IMR-90 (cell line): ENCODE measurements around the gene FBXO44. TPM values are rescaled to one million over a fixed set of nuclear protein-coding genes. Genes with fewer than 3 reads are reported as not detected.

Experiments used
- ATAC-seq: fragments of 200-7000 bp; cut with Tn5 transposase; 2 replicates; pipeline ENCODE4 v1.9.1; 2020; ENCODE audit warnings: low read depth, mild to moderate bottlenecking, moderate library complexity
- BruUV-seq: library from RNA; stranded (reverse); fragments of 400-500 nt; replicated peaks from 2 replicates; lab custom pipeline; 2021; lab: Mats Ljungman, UMichigan
- CTCF ChIA-PET: fragments of 300-600 bp; formaldehyde crosslinking; extraction: SDS; loops from one replicate; lab custom pipeline; 2021; ENCODE audit warnings: antibody characterized with exemption; lab: Yijun Ruan, JAX
- POLR2A ChIA-PET: fragments of 300-600 bp; sonication (Branson Sonifier 250); formaldehyde crosslinking; loops from one replicate; lab custom pipeline; 2022; ENCODE audit warnings: antibody characterized with exemption; ENCODE audit not compliant: unreplicated experiment; lab: Charles Lee
- DNase-seq: peaks from one replicate; pipeline ENCODE4 v3.0.0; 2013
- H2AFZ ChIP-seq: replicated peaks from 2 replicates; pipeline ENCODE3; 2013; ENCODE audit warnings: low read length, mild to moderate bottlenecking; ENCODE audit not compliant: poor library complexity
- H2AK5ac ChIP-seq: 2 replicates; pipeline ENCODE4 v1.6.1; 2013; ENCODE audit warnings: low read depth, low read length, inconsistent platforms
- H2AK9ac ChIP-seq: replicated peaks from 2 replicates; pipeline ENCODE3; 2013; ENCODE audit warnings: mild to moderate bottlenecking, low read depth, low read length, moderate library complexity; ENCODE audit not compliant: poor library complexity
- H2BK120ac ChIP-seq: 2 replicates; pipeline ENCODE4 v1.6.1; 2013; ENCODE audit warnings: low read depth, low read length, inconsistent platforms
- H2BK15ac ChIP-seq: 3 replicates; pipeline ENCODE4 v1.6.1; 2013; ENCODE audit warnings: low read depth, low read length, inconsistent platforms
- H2BK20ac ChIP-seq: 2 replicates; pipeline ENCODE4 v1.6.1; 2013; ENCODE audit warnings: low read depth, mild to moderate bottlenecking, inconsistent platforms, low read length, moderate library complexity
- H2BK5ac ChIP-seq: 2 replicates; pipeline ENCODE4 v1.6.1; 2013; ENCODE audit warnings: mild to moderate bottlenecking, low read depth, low read length, inconsistent platforms; ENCODE audit not compliant: poor library complexity, severe bottlenecking
- H3K14ac ChIP-seq: replicated peaks from 2 replicates; pipeline ENCODE4 v1.6.1; 2013; ENCODE audit warnings: low read depth, low read length, inconsistent platforms
- H3K18ac ChIP-seq: 2 replicates; pipeline ENCODE4 v1.6.1; 2013; ENCODE audit warnings: low read depth, low read length, control low read depth
- H3K23ac ChIP-seq: 2 replicates; pipeline ENCODE4 v1.6.1; 2013; ENCODE audit warnings: low read depth, low read length, inconsistent platforms
- H3K27ac ChIP-seq: 2 replicates; pipeline ENCODE4 v1.5.1; 2013; ENCODE audit warnings: mild to moderate bottlenecking, control low read depth, low read length; ENCODE audit not compliant: insufficient read depth
- H3K27me3 ChIP-seq: 2 replicates; pipeline ENCODE4 v1.6.1; 2013; ENCODE audit warnings: low read length; ENCODE audit not compliant: control insufficient read depth, insufficient read depth
- H3K36me3 ChIP-seq: 2 replicates; pipeline ENCODE4 v1.6.1; 2013; ENCODE audit warnings: low read length, mixed read lengths; ENCODE audit not compliant: control insufficient read depth, insufficient read depth
- H3K4ac ChIP-seq: 2 replicates; pipeline ENCODE4 v1.6.1; 2013; ENCODE audit warnings: low read depth, low read length, inconsistent platforms
- H3K4me1 ChIP-seq: 2 replicates; pipeline ENCODE4 v1.6.1; 2013; ENCODE audit warnings: low read length, mixed read lengths; ENCODE audit not compliant: control insufficient read depth, insufficient read depth
- H3K4me2 ChIP-seq: 2 replicates; pipeline ENCODE4 v1.6.1; 2013; ENCODE audit warnings: low read depth, mild to moderate bottlenecking, control low read depth, low read length, moderate library complexity
- H3K4me3 ChIP-seq: 2 replicates; pipeline ENCODE4 v1.5.1; 2013; ENCODE audit warnings: low read depth, mild to moderate bottlenecking, control low read depth, low read length, moderate library complexity; ENCODE audit not compliant: insufficient read depth
- H3K56ac ChIP-seq: 2 replicates; pipeline ENCODE4 v1.6.1; 2013; ENCODE audit warnings: low read length, inconsistent platforms; ENCODE audit not compliant: insufficient read depth; ENCODE audit errors: extremely low read depth
- H3K79me1 ChIP-seq, 2 experiments: 2 replicates each; pipeline ENCODE4 v1.6.1; 2013; ENCODE audit warnings: low read length in 2 of 2, inconsistent platforms in 1 of 2, low read depth in 1 of 2
- H3K9ac ChIP-seq: 2 replicates; pipeline ENCODE4 v1.6.1; 2013; ENCODE audit warnings: low read depth, low read length, control low read depth
- H3K9me1 ChIP-seq: 2 replicates; pipeline ENCODE4 v1.6.1; 2013; ENCODE audit warnings: low read length, inconsistent platforms; ENCODE audit not compliant: insufficient read depth
- H3K9me3 ChIP-seq: 2 replicates; pipeline ENCODE4 v1.6.1; 2013; ENCODE audit warnings: low read length; ENCODE audit not compliant: control insufficient read depth, insufficient read depth
- H4K20me1 ChIP-seq: 2 replicates; pipeline ENCODE4 v1.6.1; 2013; ENCODE audit warnings: low read length, inconsistent platforms; ENCODE audit not compliant: insufficient read depth
- H4K5ac ChIP-seq: 2 replicates; pipeline ENCODE4 v1.6.1; 2013; ENCODE audit warnings: mild to moderate bottlenecking, low read depth, low read length, control low read depth
- H4K8ac ChIP-seq, 2 experiments: 2 replicates each; pipeline ENCODE4 v1.6.1; 2013; ENCODE audit warnings: low read depth in 2 of 2, low read length in 2 of 2, control low read depth in 1 of 2, inconsistent platforms in 1 of 2
- H4K91ac ChIP-seq: 2 replicates; pipeline ENCODE4 v1.6.1; 2013; ENCODE audit warnings: low read depth, low read length, inconsistent platforms; ENCODE audit not compliant: insufficient read depth
- BHLHE40 ChIP-seq: fragments of 150-350 bp; IDR thresholded peaks from 2 replicates; pipeline ENCODE4 v1.6.1; 2016; ENCODE audit warnings: mild to moderate bottlenecking, low read depth, low read length
- CEBPB ChIP-seq: IDR thresholded peaks from 2 replicates; pipeline ENCODE4 v1.6.1; 2012; ENCODE audit warnings: low read depth, low read length, improper control_type of control experiment
- CHD1 ChIP-seq: IDR thresholded peaks from 2 replicates; pipeline ENCODE4 v1.6.1; 2012; ENCODE audit warnings: low read depth, low read length, improper control_type of control experiment
- FOS ChIP-seq: fragments of 150-350 bp; IDR thresholded peaks from 2 replicates; pipeline ENCODE4 v1.6.1; 2016; ENCODE audit warnings: low read depth, low read length
- MAFK ChIP-seq: IDR thresholded peaks from 2 replicates; pipeline ENCODE4 v1.6.1; 2012; ENCODE audit warnings: low read depth, low read length, improper control_type of control experiment
- MAZ ChIP-seq: IDR thresholded peaks from 2 replicates; pipeline ENCODE4 v1.6.1; 2012; ENCODE audit warnings: low read depth, mild to moderate bottlenecking, low read length, improper control_type of control experiment, moderate library complexity, borderline replicate concordance
- MXI1 ChIP-seq: IDR thresholded peaks from 2 replicates; pipeline ENCODE4 v1.6.1; 2012; ENCODE audit warnings: low read depth, mild to moderate bottlenecking, low read length, moderate library complexity, borderline replicate concordance
- NFE2L2 ChIP-seq: fragments of 150-350 bp; IDR thresholded peaks from 2 replicates; pipeline ENCODE4 v1.6.1; 2016; ENCODE audit warnings: low read depth, mild to moderate bottlenecking, low read length
- POLR2A ChIP-seq: IDR thresholded peaks from 2 replicates; pipeline ENCODE4 v1.6.1; 2012; ENCODE audit warnings: mild to moderate bottlenecking, low read depth, low read length
- RAD21 ChIP-seq: IDR thresholded peaks from 2 replicates; pipeline ENCODE4 v1.6.1; 2012; ENCODE audit warnings: low read length, improper control_type of control experiment
- RCOR1 ChIP-seq: IDR thresholded peaks from 2 replicates; pipeline ENCODE4 v1.6.1; 2012; ENCODE audit warnings: mild to moderate bottlenecking, low read length, improper control_type of control experiment; ENCODE audit not compliant: insufficient replicate concordance
- RFX5 ChIP-seq: IDR thresholded peaks from 2 replicates; pipeline ENCODE4 v1.8.0; 2012; ENCODE audit warnings: low read depth, mild to moderate bottlenecking, low read length, moderate library complexity
- SMC3 ChIP-seq: fragments of 150-350 bp; IDR thresholded peaks from 2 replicates; pipeline ENCODE4 v1.6.1; 2016; ENCODE audit warnings: low read depth, mild to moderate bottlenecking, antibody characterized with exemption, low read length, moderate library complexity
- WGBS, 2 experiments: methylation state at CpG; one replicate each; pipeline versions ENCODE4 v1.1.5 to v1.1.7; 2013; ENCODE audit warnings: missing lambda C conversion rate in 2 of 2; ENCODE audit not compliant: insufficient read length in 1 of 2; ENCODE audit errors: extremely low coverage in 2 of 2; 5-methylcytosine and 5-hydroxymethylcytosine counted together
- dilution Hi-C: fragments of 300-500 bp; cut with HindIII; formaldehyde crosslinking; loops from one replicate; pipeline ENCODE4 v1.14.3; 2018; ENCODE audit warnings: low sequenced_read_pairs; ENCODE audit not compliant: unreplicated experiment
- in situ Hi-C: fragments of 300-500 bp; cut with MboI; formaldehyde crosslinking; loops from 3 replicates; pipeline ENCODE4 v1.14.3; 2019; ENCODE audit warnings: low sequenced_read_pairs, inconsistent platforms, mixed read lengths
- intact Hi-C: fragments of 100-400 bp; cut with micrococcal nuclease; formaldehyde crosslinking; loops from 2 replicates; pipeline ENCODE4 v1.10.0; 2022
- polyA plus RNA-seq, 3 experiments: library from polyadenylated mRNA; depleted of rRNA; stranded (reverse); fragments of >200 nt; gene quantifications; 2 replicates each; pipeline ENCODE4 v1.2.3, GENCODE V29; 2012; ENCODE audit warnings: low replicate concordance in 1 of 3
- total RNA-seq: library from RNA; depleted of rRNA; stranded (reverse); fragments of >200 nt; gene quantifications from 2 replicates; pipeline ENCODE4 v1.2.3, GENCODE V29; 2012
- TF ChIP-seq, protein P1 (sequence below): fragments of 150-350 bp; IDR thresholded peaks from 2 replicates; pipeline ENCODE4 v1.6.1; 2016; ENCODE audit warnings: low read depth, mild to moderate bottlenecking, low read length, moderate library complexity, borderline replicate concordance
- TF ChIP-seq, protein P2 (sequence below): fragments of 150-350 bp; IDR thresholded peaks from 2 replicates; pipeline ENCODE4 v1.6.1; 2017; ENCODE audit warnings: mild to moderate bottlenecking, antibody characterized with exemption, low read length, low read depth
- TF ChIP-seq, protein P3 (sequence below): conservative IDR thresholded peaks from 2 replicates; pipeline ENCODE4 v1.5.1; 2012; ENCODE audit warnings: mild to moderate bottlenecking, low read depth, low read length, improper control_type of control experiment

The FBXO44 gene
- total and polyA plus RNA-seq, 2 of the 4 experiments (the other 2 are of a cell fraction): 9.3 to 25.5 TPM

DNA sequence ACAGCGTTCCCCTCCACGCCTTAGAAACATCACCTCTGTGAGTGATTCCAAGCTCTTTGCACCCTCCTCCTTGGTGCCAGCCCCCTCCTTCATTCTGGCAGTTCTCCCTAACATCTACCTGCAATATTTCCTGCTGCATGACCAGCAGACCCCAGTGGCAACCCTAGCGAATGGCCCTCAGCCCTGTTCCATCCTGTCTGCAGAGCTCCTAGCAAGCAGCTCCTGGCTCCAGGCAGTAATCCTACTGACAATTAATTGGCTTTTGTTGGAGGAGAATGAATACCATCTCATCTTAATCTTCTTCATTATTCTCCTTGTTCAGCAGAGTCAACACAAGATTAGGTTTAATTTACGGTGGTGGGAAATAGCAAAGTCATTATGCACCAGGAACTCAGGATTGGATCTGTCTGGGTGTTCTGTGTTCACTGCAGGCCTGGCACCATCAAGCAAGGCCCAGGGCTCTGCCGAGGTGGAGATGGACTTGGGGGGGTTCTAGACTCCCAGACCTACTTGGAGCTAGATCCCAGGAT is 12.8 kb upstream of the FBXO44 start:
- ATAC-seq: no peak

More for the DNA sequence above, 12.8 kb upstream of the FBXO44 start:
- in situ Hi-C loops: loop anchor here (5.0 to 10.0 kb wide), 2 partner anchors 400 to 607 kb away; no protein-coding TSS in a partner anchor
- no peaks in the 10 kb centered on the region for H3K9me3 ChIP-seq
- dilution Hi-C loops: no loop called here
- H3K4me2 ChIP-seq: no peak overlapping the region
- no peaks in the 10 kb centered on the region for H3K79me1 ChIP-seq
- 57% methylated on average over 2 of the region's 5 CpGs; no CpG with 5 or more reads in 1 of the 2 experiments for WGBS, 2 experiments
- H2AFZ ChIP-seq: no peak overlapping the region
- H3K9me1 ChIP-seq: no peaks in the 10 kb centered on the region
- CTCF ChIA-PET: interaction anchor here (0.6 to 2.7 kb wide), 3 partner anchors 369 to 604 kb away, joined by 3 to 12 read pairs (median 6); partner anchors contain the start of gene UBIAD1
- H2BK120ac ChIP-seq: no peak overlapping the region
- no peaks in the 10 kb centered on the region for H3K36me3 ChIP-seq
- intact Hi-C loops: loop anchor here (1.0 to 2.0 kb wide), 3 partner anchors 163 to 401 kb away; partner anchors contain the start of gene DISP3
- POLR2A ChIA-PET: no interaction called here
- no peak overlapping the region for H3K4me3 ChIP-seq
- H4K8ac ChIP-seq: no peak overlapping the region
- H2BK15ac ChIP-seq: no peak overlapping the region
- no peak overlapping the region for H2AK5ac ChIP-seq
- no peak for DNase-seq
- no peak overlapping the region for H2BK20ac ChIP-seq
- H3K4me1 ChIP-seq: no peaks in the 10 kb centered on the region
- H2AK9ac ChIP-seq: no peak overlapping the region
- H2BK5ac ChIP-seq: no peak overlapping the region
- no peak for TF ChIP-seq MXI1
- no peak for TF ChIP-seq RAD21
- no peak for TF ChIP-seq FOS
- no peak for TF ChIP-seq RFX5
- no peak for TF ChIP-seq POLR2A
- TF ChIP-seq, protein P1, sequence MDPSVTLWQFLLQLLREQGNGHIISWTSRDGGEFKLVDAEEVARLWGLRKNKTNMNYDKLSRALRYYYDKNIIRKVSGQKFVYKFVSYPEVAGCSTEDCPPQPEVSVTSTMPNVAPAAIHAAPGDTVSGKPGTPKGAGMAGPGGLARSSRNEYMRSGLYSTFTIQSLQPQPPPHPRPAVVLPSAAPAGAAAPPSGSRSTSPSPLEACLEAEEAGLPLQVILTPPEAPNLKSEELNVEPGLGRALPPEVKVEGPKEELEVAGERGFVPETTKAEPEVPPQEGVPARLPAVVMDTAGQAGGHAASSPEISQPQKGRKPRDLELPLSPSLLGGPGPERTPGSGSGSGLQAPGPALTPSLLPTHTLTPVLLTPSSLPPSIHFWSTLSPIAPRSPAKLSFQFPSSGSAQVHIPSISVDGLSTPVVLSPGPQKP: no peak
- TF ChIP-seq, protein P2, sequence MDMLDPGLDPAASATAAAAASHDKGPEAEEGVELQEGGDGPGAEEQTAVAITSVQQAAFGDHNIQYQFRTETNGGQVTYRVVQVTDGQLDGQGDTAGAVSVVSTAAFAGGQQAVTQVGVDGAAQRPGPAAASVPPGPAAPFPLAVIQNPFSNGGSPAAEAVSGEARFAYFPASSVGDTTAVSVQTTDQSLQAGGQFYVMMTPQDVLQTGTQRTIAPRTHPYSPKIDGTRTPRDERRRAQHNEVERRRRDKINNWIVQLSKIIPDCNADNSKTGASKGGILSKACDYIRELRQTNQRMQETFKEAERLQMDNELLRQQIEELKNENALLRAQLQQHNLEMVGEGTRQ: no peak
- no peak for TF ChIP-seq CHD1
- no peak for TF ChIP-seq SMC3
- no peak for TF ChIP-seq MAZ
- no peak for TF ChIP-seq RCOR1
- no peak for TF ChIP-seq MAFK
- TF ChIP-seq BHLHE40: no peak
- TF ChIP-seq NFE2L2: no peak
- TF ChIP-seq CEBPB: no peak
- TF ChIP-seq, protein P3, sequence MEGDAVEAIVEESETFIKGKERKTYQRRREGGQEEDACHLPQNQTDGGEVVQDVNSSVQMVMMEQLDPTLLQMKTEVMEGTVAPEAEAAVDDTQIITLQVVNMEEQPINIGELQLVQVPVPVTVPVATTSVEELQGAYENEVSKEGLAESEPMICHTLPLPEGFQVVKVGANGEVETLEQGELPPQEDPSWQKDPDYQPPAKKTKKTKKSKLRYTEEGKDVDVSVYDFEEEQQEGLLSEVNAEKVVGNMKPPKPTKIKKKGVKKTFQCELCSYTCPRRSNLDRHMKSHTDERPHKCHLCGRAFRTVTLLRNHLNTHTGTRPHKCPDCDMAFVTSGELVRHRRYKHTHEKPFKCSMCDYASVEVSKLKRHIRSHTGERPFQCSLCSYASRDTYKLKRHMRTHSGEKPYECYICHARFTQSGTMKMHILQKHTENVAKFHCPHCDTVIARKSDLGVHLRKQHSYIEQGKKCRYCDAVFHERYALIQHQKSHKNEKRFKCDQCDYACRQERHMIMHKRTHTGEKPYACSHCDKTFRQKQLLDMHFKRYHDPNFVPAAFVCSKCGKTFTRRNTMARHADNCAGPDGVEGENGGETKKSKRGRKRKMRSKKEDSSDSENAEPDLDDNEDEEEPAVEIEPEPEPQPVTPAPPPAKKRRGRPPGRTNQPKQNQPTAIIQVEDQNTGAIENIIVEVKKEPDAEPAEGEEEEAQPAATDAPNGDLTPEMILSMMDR: no peak
- H4K20me1 ChIP-seq: no peaks in the 10 kb centered on the region
- BruUV-seq: no TSS peak
- H3K14ac ChIP-seq: no peak overlapping the region
- no peak overlapping the region for H3K56ac ChIP-seq
- H3K18ac ChIP-seq: no peak overlapping the region
- H3K4ac ChIP-seq: no peak overlapping the region
- no peak overlapping the region for H3K23ac ChIP-seq
- H3K27me3 ChIP-seq: peaks cover 5% of the 10 kb centered on the region; the same call in 1 of the 2 replicates
- H4K91ac ChIP-seq: no peak overlapping the region
- no peak overlapping the region for H3K9ac ChIP-seq
- H4K5ac ChIP-seq: no peak overlapping the region
- no peak overlapping the region for H3K27ac ChIP-seq
